ENCODE measurements around the gene TLN1.

Gene TLN1

GRCh38 chr9:35717132-35717870 lies 14.7 kb downstream of the TLN1 start:
- no peak for DNase-seq (ENCODE audit: low read depth)
- no peak for TF ChIP-seq CTCF (IDR thresholded peaks at IDR 0.05; ENCODE audit: low read depth, low read length, missing control alignments)
- H3K4me3 ChIP-seq (ENCODE audit: low read depth, low read length) = no peak overlapping the region

- no peak for TF ChIP-seq CTCF (IDR thresholded peaks at IDR 0.05; ENCODE audit: low read depth, low read length, missing control alignments)
Measured at GRCh38 chr9:35716230-35716629, 15.8 kb downstream of the TLN1 start.

GRCh38 chr9:35714579-35715252 lies 17.3 kb downstream of the TLN1 start:
- no peak for DNase-seq (ENCODE audit: low read depth)
- no peak overlapping the region for H3K4me3 ChIP-seq (ENCODE audit: low read depth, low read length)
- no peak for TF ChIP-seq CTCF (IDR thresholded peaks at IDR 0.05; ENCODE audit: low read depth, low read length, missing control alignments)

More at GRCh38 chr9:35716230-35716629, 15.8 kb downstream of the TLN1 start:
- H3K4me3 ChIP-seq (ENCODE audit: low read depth, low read length) = no peak overlapping the region
- no peak for DNase-seq (ENCODE audit: low read depth)

GRCh38 chr9:35714123-35714522 lies 17.9 kb downstream of the TLN1 start:
- no peak overlapping the region for H3K4me3 ChIP-seq (ENCODE audit: low read depth, low read length)
- DNase-seq (ENCODE audit: low read depth) = no peak
- no peak for TF ChIP-seq CTCF (IDR thresholded peaks at IDR 0.05; ENCODE audit: low read depth, low read length, missing control alignments)

- no peak overlapping the region for H3K4me3 ChIP-seq (ENCODE audit: low read depth, low read length)
- DNase-seq (ENCODE audit: low read depth) = no peak
- no peak for TF ChIP-seq CTCF (IDR thresholded peaks at IDR 0.05; ENCODE audit: low read depth, low read length, missing control alignments)
Measured at GRCh38 chr9:35713578-35713977, 18.4 kb downstream of the TLN1 start.

- H3K4me3 ChIP-seq (ENCODE audit: low read depth, low read length) = no peak overlapping the region
- DNase-seq (ENCODE audit: low read depth) = no peak
- TF ChIP-seq CTCF (IDR thresholded peaks at IDR 0.05; ENCODE audit: low read depth, low read length, missing control alignments) = no peak
Measured at GRCh38 chr9:35712762-35713400, 19.1 kb downstream of the TLN1 start.

Data from GM12864 (cell line).